ENCODE data around the gene PVR.

PVR gene, protein sequence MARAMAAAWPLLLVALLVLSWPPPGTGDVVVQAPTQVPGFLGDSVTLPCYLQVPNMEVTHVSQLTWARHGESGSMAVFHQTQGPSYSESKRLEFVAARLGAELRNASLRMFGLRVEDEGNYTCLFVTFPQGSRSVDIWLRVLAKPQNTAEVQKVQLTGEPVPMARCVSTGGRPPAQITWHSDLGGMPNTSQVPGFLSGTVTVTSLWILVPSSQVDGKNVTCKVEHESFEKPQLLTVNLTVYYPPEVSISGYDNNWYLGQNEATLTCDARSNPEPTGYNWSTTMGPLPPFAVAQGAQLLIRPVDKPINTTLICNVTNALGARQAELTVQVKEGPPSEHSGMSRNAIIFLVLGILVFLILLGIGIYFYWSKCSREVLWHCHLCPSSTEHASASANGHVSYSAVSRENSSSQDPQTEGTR

DNA sequence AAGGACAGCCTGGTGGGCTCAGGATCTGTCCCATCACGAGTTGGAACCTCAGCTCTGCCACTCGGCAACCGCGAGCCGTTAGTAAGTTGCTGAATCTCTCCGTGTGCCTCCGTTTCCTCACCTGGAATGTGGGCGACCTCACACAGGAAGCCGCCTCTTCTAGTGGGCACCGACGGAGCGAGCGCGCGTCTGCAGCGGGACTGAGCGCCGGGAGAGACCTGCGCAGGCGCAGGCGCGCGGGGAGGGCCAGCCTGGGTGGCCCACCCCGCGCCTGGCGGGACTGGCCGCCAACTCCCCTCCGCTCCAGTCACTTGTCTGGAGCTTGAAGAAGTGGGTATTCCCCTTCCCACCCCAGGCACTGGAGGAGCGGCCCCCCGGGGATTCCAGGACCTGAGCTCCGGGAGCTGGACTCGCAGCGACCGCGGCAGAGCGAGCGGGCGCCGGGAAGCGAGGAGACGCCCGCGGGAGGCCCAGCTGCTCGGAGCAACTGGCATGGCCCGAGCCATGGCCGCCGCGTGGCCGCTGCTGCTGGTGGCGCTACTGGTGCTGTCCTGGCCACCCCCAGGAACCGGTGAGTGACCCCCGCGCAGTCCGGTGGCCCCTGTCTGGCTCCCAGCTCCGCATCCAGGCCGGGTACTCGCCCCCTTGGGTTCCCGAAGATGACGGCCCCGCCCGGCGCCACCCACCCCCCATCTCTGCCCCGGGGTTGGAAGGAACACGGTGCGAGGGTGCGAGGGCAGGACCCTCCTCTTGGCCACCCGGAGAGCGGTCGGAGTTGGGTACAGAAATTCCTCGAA is at the start of gene PVR:
PVR (plus strand) TSS at position 306 of the 797 bp plus-strand sequence; CDS start at position 493, 187 bp downstream.
- peak; percentile 63 for DNase-seq

DNA sequence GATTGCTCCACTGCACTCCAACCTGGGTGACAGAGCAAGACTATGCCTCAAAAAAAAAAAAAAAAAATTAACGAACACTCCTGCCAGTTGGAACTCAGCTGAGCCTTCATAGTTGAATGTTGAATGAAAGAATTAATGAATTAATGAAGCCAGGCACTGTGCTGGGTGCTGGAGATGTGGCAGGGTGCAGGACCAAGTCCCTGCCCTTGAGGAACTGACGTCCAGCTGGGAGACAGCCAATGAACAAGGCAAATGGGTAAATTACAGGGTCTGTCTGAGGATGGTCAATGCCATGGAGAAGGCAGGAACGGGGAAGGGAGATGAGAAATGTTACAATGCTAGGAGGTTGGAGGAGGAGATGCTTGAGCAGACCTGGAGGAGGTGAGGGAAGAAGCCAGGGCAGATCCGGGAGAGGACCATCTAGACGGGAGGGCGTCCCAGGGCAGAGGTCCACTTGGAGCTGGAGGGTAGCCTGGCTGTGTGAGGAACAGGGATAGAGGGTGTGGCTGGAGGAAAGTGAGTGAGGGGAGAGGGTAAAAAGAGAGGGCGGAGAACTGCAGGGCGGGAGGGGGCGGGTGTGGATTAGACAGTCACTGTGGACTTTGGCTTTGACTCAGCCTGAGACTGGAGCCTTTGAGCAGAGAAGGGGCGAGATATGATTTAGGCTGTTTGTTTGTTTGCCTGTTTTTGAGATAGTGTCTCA is 47.1 kb upstream of the PVR start:
- DNase-seq = no peak

DNA sequence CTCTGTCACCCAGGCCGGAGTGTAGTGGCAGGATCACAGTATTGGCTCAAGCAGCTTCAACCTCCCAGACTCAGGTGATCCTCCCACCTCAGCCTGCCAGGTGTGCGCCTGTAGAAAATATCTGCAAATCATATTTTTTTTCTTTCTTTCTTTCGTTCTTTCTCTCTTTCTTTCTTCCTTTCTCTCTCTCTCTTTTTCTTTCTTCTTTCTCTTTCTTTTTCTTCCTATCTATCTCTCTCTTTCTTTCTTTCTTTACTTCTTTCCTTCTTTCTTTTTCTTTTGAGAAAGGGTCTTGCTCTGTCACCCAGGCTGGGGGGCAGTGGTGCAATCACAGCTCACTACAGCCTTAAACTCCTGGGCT is 46.6 kb upstream of the PVR start:
- no peak for DNase-seq

DNA sequence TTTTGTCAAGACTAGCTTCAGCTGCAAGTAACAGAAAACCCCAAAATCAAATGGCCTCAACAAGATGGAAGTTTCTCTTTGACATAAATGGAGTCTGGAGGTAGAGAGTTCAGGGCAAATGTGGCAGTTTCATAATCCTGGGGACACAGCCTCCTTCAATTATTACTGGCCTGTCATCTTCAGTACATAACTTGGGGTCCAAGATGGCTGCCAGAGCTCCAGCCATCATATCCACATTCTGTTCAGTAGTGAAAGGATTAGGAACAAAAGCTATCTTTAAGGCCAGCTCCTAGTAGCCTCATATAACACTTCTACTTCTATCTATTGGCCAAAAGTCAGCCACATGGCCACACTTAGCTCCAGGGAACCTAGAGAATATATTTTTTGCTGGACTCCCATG is 45.4 kb upstream of the PVR start:
- no peak for DNase-seq

DNA sequence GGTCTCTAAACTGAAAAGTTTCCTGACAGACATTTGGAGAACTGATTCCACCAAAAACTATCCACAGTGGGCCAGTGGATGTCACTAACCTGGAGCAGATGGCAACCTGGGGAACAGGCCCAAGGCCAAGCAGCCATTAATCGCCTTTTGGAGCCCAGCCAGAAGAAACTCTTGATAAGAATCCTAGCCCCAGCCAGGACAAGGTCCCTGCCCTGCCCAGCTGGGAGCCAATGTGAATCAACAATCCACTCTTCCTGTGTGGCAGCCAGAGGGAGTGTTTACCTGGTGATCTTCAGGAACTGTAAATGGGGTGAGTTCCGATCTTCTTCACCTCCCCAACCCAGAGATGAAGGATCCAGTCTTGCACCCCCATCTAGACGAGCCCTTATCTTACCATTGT is 44.8 kb upstream of the PVR start:
- DNase-seq = no peak

DNA sequence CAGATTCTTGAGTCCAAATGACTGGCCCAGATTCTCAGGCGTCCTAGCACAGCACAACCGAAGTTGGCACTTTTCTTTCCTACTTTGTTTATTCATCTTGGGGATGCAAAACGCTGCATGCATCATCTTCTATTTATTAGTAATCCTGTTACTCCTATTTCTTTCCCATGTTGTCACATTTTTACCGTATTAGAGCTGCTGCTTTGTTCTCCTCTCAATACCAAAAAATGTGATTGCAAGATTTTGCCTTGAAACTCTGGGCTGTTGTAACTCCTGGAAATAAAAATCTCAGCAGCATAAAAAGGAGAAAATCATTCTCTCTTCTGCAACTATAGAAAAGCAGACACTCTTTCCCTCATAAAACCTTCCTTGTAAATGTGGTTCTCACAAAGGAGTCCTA is 43.2 kb upstream of the PVR start:
- no peak for DNase-seq

DNA sequence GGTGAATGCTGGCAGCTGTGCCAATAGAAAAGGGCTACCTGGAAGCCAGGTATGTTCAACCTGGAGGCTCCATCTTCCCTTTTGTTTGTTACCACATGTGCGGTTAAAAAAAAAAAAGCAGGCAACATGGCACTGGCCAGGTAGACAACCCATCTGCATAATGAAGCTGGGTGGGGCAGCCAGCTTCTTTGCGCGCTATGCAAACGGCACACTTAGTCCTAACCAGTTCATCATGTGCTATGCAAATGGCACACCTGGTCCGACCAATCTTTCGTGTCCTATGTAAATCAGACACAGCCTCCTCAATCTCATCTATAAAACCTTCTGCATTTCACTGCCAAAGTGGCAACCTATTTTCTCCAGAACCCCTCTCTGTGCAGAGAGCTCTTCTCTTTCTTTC is 41.6 kb upstream of the PVR start:
- DNase-seq = no peak

DNA sequence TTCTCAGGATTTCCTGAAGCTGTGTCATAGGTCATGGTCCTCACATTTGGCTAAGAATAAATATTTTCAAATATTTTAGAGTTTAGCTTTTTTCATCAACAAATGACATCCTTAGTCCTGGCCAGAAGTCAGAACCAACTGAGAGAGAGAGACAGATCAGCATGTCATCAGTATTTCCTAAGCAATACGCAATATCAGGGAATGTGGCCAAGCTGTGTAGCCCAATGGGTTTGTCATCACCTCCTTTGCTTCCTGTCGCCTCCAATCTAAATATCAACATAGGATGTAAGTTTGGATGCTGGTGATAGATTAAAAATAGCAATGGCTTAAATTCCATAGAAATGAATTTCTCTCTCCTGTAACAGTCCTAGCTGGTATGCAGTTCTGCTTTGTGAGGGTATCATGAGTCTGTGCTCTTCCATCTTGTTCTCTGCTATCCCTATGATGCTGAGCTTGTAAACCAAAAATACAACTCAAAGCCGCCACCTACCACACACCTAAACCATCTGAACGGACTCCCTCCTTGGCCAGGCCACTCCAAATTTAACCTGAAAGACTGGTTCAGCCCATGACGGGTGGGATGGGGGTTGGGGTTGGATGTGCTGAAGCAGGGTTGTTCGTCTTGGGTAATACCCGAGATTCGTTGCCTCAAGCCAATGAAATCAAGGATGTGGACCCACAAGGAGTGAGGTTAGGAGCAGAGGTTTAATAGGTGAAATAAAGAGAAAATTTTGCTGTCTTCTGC is 40.3 kb upstream of the PVR start:
- DNase-seq = no peak

DNA sequence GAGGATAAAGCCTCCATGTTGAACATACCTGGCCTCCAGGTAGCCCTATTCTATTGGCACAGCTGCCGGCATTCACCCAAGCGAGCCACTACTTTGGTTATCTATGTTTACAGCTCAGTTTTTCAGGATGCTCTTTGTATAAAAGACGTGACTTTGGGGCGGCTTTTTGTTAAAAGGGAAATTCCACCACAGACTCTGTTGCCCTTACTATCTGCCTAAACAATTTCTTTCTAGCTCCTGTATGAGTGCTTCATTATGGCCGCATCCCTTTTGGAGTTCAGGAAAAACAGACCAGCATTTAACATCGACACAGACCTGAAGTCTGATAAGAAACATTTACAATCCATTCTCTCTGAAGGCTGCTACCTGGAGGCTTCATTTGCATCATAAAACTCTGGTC is 39.5 kb upstream of the PVR start:
- no peak for DNase-seq

DNA sequence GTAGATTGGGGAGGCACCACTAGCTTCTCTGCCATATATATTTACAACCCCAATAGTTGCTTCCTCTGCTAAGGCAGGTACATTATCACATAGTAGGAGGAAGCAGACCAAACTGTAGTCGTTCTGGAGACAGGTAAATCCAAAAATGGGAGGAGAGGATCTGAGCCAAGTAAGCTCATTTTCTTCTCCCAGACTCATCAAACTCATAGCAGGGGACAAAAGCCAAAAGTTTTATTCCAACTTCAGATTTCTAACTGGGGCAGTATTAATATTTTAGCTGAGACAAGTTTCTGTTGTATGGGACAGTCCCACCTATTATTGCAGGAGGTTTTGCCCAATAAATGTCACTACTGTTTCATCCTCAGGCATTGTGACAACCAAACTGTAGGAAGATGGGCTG is 38.2 kb upstream of the PVR start:
- no peak for DNase-seq

DNA sequence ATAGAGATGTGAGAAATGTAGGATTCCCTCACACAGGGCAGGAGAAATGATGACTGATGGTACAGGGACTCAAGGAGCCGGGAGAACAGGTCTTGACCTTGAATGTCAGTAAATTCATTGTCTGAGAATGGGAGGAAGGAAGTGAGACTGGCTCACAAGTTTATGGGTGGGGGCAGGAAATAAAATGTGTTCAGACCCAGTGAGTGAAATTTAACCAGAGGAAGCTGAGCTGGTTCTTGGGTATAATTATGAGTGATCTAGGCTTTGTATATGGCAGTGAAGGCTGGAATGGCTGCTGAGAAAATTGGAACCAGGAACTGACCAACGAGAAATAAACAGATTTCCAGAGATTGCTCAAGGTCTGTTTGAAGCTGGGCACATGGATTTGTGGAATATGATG is 36.7 kb upstream of the PVR start:
- DNase-seq = peak; percentile 84

DNA sequence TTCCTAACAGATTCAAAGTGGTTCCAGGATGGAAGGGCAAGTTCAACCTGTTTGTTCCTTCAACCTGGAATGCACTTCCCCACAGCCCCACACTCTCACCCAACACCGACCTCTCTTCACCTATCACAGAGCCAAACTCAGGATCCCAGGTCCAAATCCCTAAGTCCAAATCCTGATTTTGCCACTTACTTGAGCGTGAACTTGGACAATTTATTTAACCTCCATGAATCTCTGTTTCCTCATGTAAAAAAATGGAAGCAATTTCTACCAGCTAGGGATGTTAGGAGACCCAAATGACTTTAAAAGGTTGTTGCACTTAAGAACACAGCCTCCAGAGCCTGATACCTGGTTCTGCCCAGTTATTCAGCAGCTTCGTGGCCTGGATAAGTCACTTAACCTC is 35.8 kb upstream of the PVR start:
- no peak for DNase-seq

DNA sequence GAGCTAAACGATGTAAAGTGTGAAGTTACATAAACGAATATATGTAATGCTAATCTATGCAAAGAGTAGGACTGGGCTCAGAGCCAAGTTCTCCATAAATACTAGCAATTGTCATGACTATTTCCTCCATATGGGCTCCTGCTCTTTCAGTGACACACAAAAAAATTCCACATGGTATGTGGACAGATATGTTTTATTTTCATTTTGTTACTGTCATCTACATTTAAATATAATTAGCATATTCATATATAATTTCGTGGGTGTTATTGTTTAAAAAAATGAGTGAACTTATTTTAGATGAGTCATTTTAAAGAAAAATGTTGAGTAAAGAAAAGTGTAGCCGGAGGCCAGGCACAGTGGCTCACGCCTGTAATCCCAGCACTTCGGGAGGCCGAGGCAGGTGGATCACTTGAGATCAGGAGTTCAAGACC is 35.3 kb upstream of the PVR start:
- peak; percentile 43 for DNase-seq

DNA sequence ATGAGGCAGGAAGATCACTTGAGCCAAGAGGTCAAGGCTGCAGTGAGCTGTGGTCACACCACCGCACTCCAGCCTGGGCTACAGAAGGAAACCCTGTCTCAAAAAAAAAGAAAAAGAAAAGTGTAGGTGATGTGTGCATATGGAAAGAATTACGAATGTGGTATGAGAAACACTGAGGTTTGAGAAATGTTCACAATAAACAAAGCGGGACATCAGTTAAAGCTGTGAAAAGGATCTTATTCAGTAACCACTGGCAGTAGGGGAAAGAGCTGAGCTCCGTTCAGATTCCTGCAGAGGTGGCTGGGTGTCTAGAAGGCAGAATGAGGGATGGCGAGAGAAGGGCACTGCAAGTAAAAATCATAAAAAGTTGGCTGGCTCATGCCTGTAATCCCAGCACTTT is 34.5 kb upstream of the PVR start:
- DNase-seq = no peak

DNA sequence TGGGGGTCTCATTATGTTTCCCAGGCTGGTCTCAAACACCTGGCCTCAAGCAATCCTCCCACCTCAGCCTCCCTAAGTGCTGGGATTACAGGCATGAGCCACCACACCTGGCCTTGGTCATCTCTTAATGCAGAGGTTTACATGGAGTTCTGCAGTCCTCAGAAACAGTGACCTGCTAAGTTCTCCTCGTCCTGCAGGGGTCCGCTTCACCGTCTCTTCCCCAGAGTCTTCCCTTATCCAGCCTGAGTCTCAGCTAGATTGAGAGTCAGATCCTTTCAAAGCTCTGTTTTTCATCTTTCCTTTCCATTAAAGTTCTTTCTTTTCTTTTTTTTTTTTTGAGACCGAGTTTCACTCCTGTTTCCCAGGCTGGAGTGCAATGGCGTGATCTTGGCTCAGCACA is 33.2 kb upstream of the PVR start:
- DNase-seq = peak; percentile 51

DNA sequence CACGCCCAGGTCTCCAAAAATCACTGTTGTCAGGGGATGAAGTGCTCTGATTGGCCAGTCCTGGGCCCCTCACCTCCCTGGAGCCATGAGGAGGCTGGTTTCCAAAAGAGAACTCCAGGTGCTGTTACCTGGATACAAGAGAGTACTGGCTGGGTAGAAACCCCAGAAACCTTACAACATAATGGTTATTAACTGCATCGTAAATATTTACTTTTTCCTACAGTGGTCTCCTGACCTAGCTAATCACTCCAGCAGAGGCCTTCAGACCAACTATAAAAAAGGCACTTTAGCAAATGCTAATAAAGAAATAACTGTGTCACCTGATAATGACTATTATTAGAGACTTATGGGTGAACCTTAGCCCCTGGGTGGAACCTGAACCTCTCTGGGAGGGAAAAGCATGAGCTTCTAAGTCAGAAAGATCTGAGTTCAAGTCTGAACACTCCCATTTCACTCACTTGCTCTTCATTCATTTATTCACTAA is 31.9 kb upstream of the PVR start:
- DNase-seq = no peak

DNA sequence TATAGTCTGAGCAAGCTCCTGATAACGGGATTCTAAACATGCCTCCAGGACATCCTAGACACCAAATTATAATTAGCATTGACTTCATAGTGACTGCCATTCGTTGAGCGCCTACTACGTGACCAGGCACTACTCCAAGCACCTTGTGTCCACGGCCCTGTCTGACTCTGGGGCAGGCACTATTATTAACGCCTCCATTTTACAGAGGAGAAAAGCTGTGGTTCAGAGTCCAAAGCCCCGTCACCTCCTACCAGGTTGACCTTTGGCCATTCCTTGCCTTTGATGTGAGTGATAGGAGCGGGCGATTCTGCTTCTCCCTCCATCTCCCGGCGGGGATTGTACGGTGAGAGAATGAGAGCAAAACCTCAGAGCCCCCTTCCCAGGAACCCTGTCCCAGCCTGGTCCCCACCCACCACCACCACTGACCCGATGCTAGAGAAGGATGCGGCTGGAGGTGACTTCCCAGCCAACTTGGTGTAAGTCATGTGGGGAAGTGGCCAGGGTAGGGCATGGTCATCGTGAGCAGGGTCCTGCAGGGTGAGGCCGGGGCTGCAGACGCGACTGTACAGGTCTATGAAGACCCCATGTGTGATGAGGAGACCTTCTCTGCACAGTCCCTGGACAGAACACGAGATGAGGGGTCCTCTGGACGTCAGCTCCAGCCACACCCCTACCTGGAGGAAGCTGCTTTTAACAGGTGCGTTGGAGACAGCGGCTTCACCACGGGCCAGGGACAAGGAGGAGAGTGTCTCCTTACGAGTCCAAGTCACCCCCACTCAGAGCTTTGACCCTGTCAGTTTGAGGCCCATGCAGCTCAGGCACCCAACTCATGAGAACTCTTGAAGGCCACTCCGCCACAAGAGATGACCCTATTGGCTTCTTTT is 30.2 kb upstream of the PVR start, which contains the start of gene IGSF23:
IGSF23 (plus strand) TSS at position 269 of the 884 bp plus-strand sequence; CDS start at position 352, 83 bp downstream.
- no peak for DNase-seq

DNA sequence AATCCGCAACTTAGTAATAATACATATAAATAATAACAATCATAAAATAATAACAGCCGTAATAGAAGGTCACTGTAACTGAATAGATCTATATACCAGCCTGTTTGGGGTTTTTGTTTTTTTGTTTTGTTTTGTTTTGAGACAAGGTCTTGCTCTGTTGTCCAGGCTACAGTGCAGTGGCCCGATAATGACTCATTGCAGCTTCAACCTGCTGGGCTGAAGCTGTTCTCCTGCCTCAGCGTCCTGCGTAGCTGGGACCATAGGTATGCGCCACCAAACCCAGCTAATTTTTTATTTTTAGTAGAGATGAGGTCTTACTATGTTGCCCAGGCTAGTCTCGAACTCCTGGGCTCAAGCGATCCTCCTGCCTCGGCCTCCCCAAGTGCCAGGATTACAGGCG is 29.4 kb upstream of the PVR start:
- no peak for DNase-seq

DNA sequence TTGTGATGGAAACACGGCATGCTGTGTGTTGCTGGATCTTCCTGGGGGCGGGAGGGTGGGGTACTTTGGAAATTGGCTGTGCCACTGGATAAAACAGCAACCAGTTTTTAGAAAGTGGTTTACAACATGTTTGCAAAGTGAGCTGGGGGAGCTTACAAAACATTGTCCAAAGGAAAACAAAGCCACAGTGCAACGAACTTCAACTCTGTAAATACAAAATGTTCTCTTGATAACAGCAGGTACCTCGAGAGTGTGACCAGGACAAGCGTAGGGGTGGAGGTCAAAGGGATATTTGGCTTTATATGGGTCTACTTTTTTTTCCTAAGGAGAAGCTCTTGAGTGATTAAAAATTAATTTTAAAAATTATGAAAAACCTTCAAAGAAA is 27.9 kb upstream of the PVR start:
- DNase-seq = no peak

DNA sequence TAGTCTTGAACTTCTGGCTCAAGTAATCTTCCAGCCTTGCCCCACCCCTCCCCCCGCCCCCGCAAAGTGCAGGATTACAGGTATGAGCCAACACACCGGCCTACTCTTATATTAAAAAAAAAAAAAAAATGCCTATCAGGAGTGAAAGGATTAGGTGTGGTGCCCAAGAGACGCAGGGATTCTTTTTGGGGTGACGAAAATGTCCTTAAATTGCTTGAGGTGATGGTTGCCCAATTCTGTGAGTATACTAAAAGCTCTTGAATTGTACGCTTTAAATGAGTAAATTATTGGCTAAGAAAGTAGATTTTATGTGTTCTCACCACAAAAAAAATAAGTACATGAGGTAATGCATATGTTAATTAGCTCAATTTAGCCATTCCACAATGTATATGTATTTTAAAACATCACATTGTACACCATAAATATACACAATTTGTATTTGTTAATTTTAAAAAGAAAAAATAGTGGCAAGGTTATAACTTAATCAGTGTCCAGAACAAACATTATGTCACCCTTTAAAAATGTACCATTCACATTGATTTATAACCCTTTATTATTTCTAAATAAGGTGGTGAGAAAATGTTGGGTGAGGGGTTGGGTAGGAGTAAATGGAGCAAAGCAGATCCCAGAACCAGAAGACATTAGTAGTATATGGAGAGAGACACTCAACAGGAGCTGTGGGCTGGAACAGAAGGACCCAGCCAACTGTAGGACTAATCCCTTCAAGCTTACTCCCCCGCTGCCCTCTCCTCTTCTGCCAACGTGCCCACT is 26.4 kb upstream of the PVR start:
- no peak for DNase-seq

Data from MV-4-11 (cell line).